GM18507 (cell line): ENCODE measurements around the gene MTUS2.
"Not testable (repeated sequence)": the region's sequence is repeated elsewhere in the genome, so short reads cannot be mapped to it uniquely, and the experiment has no call there.

Experiments used
- DNase-seq: peaks from one replicate; pipeline ENCODE4 v3.0.0; 2011; ENCODE audit warnings: low read depth; ENCODE audit not compliant: insufficient read length; ENCODE audit errors: extremely low spot score
- FAIRE-seq: peaks from 2 replicates; lab custom pipeline; 2011; peaks lifted over from hg19 to GRCh38; lab: Jason Lieb, UNC

The MTUS2 gene

DNA sequence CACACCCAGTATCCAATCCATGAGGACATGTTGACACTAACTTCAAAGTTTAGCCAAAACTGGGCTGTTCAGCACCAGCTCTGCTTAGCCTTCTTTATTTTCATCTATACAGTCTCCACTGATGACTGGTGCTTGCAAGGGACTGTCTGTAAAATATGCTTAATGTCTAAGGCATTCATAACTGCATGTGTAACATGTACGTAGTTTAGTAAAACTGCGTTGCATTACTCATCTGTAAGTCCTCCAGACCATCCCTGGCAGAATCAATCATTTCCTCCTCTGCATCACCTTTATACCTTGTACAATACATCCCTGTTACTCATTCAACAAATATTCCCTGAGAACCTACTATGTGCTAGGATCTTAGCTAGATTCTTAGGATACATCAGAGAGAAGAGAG lies 362.1 kb downstream of the MTUS2 start:
- FAIRE-seq (no peak), DNase-seq (no peak)

DNA sequence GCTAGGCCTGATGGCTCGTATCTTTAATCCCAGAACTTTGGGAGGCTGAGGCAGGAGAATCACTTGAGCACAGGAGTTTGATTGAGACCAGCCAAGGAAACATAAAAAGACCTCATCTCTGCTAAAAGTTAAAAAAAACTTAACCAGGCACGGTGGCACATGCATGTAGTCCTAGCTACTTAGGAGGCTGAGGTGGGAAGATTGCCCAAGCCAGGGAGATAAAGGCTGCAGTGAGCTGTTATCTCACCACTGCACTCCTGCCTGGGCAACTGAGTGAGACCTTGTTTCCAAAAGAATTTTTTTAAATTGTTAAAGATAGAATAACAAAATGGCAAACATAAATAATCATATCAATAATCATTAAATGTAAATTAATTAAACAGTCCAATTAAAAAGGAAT lies 365.8 kb downstream of the MTUS2 start:
- FAIRE-seq (no peak), DNase-seq (no peak)

DNA sequence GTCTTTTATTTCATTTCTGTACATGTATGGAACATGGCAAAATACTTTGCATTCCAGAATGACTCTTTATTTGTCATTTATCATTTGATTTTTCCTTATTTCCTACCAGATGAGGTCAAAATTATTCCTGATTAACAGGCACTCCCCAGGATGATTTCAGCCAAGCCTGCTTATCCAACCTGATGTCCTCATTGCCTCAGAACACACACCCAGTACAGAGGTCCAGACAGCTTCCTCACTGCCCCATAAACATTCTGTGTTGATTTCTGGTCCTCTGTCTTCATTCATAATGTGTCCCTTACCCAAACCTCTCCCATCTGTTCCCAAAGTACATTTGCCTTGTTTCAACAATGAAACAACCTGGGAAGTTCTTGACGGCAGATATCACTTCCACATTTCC lies 367.4 kb downstream of the MTUS2 start:
- FAIRE-seq (no peak), DNase-seq (no peak)

DNA sequence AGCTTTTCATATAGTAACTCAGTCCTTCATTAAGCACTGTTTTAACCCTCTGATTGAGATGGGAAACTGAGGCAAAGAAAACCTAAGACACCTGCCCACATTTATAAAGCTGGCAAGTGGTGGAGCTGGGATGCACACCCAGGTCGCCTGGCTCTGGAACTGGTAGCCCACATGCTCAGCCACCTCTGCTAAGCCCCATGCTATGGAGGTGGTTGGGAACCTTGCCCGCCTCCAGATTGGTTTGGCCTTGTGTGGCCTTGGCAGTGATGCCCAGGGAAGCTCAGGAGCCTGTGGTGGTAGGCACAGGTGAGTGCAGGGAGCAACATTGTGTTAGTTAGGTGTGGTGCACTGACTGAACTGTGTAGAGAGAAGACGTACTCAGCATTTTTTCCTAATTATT lies 370.2 kb downstream of the MTUS2 start:
- FAIRE-seq: no peak

DNA sequence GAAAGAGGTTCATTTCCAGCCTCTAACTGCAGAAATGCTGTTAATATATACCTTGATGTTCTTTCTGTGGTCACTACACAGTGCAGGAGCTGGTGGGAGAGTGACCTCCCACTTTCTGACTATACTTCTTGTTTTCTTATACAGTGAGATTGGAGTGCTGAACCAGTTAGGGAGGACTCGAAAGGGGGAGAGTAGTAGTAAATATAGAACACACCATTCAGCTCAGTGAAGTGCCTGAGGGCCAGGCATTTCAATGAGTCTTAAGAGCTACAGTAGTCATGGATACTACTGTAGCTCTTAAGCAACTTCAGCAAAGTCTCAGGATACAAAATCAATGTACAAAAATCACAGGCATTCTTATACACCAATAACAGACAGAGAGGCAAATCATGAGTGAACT lies 372.9 kb downstream of the MTUS2 start:
- DNase-seq: no peak
- no peak for FAIRE-seq

More for the DNA sequence above, 370.2 kb downstream of the MTUS2 start:
- DNase-seq: no peak

DNA sequence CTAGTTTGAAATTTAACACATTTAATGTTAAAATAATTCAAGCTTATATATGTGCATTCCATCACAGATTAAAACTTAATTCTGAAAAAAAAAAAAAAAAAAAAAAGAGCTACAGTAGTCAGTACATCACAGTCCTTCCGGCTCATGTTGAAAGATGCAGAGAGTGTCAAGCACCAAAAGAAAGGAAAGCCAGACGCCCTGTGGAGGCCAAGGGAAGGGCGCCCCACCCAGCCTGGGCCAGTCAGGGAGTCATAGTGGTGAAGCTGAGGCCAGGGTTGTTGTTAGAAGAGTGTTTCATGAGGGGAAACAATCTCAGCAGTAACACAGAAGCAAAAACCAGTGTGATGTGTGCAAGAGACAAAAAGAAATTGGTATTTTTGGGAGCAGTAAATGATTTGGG lies 375.3 kb downstream of the MTUS2 start:
- DNase-seq (no peak), FAIRE-seq (no peak)

DNA sequence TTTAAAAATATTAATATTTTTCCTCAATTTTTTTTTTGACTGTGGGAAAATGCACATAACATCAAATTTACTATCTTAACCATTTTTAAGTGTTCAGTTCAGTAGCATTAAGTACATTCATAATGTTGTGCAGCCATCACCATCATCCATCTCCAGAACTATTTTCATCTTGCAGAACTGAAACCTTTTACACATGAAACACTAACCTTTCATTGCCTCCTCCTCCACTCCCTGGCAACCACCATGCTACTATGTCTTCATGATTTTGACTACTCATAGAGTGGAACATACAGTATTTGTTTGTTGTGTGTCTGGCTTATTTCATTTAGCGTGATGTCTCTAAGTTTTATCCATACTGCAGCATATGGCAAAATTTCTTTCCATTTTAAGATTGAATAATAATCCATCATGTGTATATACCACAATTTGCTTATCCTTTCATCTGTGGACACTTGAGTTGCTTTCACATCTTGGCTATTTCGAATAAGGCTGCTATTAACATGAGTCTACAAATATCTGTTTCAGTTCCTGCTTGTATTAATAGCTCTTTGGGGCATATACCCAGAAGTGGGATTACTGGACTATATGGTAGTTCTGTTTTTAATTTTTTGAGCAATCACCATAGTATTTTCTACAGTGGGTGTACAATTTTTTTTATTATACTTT lies 376.4 kb downstream of the MTUS2 start:
- no peak for DNase-seq
- FAIRE-seq: peak; percentile 76

DNA sequence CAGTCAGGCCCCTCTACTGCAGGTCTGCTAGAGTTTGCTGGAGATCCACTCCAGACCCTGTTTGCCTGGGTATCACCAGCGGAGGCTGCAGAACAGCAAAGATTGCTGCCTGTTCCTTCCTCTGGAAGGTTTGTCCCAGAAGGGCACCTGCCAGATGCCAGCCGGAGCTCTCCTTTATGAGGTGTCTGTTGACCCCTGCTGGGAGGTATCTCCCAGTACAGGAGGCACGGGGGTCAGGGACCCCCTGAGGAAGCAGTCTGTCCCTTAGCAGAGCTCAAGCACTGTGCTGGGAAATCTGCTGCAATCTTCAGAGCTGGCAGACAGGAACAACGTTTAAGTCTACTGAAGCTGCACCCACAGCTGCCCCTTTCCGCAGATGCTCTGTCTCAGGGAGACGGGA lies 382.6 kb downstream of the MTUS2 start:
- FAIRE-seq, DNase-seq: not testable (repeated sequence)

DNA sequence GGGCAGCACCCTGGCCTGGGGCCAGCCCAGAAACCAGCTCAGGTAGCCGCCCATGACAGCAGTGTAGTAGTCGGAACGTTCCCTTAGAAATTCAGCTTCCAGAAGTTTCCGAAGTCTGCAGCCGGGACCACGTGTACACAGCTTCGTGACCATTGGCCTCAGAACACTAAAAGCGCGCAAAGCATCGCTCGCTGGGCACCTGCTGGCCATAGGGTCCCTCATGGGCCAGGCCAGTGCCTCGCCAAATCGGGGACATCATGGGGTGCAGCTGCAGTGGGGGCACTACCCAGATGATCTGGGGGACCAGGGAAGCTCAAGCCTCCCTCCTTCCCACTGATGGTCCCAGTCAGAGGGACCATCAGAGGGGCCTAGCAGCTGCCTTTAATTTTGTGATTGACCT lies 384.5 kb downstream of the MTUS2 start:
- no peak for FAIRE-seq
- no peak for DNase-seq

DNA sequence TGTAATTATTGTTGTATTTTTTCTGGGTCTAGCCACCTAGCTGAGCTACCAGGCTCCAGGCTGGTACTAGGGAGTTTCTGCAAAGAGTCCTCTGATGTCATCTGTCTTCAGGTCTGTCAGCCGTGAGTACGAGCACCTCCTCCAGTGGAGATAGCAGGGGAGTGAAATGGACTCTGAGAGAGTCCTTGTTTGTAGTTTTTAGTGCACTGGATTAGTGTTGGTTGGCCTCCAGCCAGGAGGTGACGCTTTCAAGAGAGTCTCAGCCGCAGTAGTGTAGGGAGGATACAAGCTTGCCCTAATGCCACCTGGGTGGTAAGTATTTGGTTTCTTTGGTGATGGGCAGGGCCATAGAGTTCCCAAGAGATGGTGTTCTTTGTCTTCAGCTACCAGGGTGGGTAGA lies 390.5 kb downstream of the MTUS2 start:
- FAIRE-seq: no peak
- DNase-seq: no peak

DNA sequence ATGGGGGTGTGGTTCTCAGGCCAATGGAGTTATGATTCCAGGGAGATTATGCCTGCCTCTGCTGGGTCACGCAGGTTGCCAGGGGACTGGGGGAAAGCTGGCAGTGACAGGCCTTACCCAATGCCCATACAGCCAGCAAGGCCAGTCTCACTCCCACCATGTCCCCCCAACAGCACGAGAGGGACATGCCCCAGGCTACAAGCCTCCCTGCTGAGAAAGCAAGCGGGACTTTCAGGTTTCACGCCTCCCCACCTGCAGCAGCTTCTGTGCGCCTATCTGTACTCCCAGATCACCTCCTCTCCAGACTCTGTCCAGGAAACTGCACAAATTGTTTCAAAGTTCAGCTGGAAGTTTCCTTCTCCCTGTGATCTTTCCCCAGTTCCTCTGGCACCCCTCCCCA lies 391.0 kb downstream of the MTUS2 start:
- FAIRE-seq, DNase-seq: not testable (repeated sequence)

DNA sequence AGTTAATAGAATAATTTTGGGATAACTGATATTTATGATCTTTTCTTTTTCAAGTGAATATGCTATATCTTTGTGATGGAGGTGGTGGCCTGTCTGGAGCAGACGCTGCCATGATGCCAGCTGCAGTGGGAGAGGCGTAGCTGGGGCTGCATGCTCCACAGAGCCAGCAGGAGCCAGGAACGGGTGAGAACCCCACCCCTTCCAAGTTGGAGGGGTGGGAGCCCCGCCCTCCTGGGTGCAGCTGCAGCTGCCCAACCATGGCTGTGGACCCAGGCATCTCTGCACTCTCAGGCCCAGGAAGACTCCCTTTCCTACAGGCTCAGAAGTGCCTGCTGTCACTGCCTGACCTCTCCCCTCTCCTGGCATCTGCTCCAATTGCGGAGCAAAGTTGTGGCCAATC lies 402.3 kb downstream of the MTUS2 start:
- FAIRE-seq: no peak
- no peak for DNase-seq

DNA sequence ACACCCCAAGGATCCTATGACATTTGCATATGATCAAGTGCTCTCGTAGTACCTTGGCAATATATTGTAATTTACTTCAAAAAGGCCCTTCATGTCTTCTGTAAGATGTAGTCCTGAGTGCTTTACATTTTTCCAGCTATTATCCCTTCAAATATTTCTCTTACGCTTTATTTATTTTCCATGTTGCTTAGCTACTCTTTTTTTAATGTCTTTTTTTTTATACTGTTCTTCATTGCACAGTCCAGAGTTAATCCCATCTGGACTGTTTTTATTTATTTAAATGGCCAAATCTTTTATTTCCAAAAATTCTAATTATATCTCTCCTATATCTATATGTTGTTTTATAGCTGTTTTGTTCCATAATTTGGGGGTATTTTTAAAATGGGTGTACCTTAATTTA lies 404.1 kb downstream of the MTUS2 start:
- DNase-seq (no peak), FAIRE-seq (no peak)

DNA sequence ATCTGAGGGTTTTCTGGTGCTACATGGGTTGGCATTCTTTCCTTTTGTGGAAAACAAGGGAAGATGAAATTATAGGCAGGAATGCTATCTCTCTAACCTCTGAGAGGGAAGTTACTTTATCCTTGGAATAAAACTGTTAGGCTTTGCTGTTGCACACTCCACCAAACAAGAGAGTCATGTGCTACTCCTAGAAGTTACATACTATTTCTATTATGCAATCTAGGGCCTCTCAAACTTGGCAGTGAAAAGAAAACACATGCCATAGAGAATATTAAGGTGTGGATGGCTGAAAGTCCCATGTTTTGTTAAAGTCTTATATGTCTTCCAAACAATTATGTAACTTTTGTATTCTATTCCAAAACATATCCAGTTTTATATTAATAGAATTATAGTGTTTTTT lies 407.4 kb downstream of the MTUS2 start:
- no peak for DNase-seq
- no peak for FAIRE-seq

DNA sequence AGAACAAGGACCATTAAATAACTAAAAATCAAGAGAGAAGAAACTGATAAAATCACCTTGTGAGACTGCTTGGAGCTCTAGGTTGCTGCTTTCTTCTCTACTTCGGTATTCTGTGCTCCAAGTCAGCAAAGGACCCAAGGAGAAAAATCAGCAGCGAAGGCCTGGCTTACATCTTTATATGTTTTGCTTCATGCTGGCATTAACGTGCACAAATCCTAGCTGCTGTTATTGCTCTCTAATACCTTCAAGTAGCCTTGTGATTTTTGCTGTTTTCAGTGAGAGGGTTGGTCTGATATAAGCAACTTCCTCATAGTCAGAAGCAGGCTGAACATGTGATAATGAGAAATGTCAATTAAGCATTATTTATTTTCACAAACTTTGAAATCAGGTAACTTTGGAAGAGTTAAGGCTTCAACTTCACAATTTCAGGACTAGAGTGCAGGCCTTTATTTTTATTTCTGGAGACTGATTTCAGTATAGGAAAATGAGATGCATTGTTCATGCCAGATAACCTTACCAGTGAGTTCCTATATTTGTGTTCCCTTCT lies 410.2 kb downstream of the MTUS2 start:
- no peak for DNase-seq
- no peak for FAIRE-seq

DNA sequence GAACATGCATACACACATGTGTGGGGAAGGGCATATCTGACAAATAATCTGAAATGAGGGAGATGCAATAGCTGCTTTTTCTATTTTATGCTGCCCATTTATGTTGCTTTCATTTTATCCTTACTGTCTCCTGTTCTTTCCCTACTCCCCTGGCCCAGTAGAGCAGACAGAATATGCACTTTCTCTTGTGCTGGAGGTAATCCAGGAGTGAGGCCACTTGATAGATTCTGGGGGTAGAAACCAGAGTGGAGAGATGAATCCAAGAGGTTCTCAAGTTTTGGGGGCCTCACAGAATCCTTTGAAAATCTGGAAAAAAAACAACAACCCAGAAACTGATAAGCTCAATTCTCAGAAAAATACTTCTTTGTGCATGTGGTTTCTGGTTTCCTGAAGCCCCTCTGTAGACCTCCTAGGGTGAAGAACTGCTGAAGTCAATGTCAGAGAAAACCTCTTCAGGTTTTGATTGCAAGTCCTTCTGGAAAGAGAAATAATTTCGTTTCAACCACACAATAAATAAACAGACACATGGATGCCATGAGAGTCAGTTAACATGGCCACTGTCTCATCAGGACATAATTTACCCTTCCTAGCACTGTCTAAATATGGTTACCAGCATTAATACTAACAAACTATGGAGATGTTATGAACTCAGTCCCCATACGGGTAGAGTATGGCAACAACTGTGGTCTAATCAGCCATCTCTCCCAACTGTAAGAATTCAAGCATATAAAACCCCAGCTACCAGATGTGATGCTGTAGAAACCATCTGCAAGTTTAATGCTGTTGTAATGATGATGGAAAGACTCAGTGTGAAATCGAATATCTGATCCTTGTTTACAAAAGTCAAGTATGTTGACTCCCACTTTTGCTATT lies 419.8 kb downstream of the MTUS2 start:
- FAIRE-seq: no peak
- DNase-seq: no peak

DNA sequence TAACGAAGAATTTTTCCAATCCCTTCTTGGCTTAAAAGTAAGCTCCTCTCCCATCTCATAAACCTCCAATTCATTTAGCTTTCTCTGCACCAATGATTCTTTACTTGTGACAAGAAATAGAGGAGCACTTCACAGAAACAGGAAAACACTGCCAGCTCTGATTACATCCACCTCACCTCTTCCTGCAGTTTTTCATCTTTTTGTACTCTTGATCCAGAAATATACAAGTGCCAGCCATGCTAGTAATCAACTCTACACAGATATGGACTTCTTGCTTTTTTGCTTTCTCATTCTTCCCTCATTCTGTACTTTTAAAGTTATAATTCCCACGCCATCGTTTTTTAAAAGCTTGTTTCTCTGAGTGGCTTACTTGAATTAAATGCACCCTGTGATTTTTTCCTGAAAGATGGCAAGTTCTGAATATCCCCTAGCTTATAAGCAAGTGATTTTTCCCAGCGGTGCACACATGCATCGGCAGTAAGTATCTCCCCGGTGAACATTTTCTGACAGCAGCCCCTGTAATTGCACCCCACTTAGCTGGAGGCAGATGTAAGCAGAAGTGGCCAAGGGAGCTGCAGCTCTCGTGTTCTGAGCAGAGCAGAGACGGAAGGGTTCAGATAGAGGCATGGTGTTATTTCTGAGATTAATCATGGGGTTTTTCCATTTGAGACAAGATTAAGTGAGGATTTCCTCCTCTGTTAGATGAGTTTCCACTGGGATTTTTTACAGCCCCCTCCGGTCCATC lies 434.7 kb downstream of the MTUS2 start:
- DNase-seq (no peak), FAIRE-seq (no peak)

DNA sequence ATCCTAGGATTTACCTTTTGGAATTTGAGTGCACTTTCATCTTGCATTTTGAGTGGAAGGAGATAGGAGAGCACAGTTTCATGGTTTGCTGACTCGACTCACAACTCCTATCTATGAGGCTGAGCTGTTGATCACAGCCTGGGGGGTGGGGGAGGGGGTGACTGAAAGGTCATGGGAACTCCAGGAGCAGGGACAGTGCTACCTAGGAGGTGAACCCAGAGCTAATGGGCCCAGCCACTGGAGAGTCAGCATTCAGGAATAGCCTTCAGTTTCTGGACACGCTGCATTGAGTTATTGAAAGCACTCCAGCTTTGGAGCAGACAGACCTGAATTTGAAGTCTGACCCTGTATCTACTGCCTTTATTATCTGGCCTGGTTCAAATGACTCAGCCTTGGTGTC lies 435.4 kb downstream of the MTUS2 start:
- no peak for DNase-seq
- no peak for FAIRE-seq

DNA sequence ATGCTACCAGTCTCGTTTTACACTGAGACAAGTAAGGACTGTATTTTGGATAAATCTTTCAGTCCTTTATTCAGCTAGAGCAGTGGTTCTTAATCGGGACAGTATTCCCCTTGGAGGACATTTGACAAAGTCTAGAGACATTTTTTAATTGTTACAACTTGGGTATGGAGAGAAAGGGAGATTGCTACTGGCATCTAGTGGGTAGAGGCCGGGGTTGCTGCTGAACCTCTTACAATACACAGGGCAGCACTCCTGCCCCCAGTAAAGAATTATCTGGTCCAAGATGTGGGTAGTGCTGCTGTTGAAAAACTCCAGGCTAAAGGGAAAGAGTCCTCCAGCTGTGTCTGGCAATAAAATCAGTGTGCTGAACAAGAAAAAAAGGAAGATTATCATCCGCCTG lies 440.5 kb downstream of the MTUS2 start:
- FAIRE-seq (no peak), DNase-seq (no peak)

DNA sequence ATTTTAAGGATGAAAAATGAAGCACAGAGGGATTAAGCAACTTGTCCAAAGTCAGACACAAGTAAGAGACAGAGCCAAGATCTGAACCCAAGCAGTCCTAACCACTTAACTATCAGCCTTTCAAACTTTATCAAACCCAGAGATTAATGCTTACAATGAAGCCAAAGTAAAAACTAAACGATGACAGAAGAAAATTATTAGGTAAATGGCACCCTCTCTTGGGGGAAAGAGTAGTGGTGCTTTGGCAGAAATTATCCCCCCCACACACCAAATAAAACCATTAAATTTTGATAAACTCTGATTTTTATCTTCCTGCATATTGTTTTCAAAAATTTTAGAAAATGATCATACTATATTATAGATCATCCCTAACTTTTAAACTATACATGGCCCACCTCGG lies 446.1 kb downstream of the MTUS2 start:
- FAIRE-seq: no peak
- DNase-seq: no peak
